ENCODE data around the gene PRRC1.

DNA sequence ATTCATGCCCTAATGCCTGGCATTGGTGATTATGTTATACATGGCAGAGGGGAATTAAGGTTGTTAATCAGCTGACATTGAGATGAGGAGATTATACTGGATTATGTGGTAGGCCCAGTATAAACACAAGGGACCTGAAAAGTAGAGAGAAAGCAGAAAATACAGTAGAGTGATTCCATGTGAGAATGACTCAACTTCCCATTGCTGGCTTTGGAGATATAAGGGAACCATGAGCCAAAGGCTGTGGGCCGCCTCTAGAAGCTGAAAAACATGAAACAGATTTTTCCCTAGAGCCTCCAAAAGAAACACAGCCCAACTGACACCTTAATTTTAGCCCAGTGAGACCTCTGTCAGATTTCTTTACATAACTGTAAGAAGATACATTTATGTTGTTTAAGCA lies 66.4 kb downstream of the PRRC1 start:
- TF ChIP-seq, protein P1, sequence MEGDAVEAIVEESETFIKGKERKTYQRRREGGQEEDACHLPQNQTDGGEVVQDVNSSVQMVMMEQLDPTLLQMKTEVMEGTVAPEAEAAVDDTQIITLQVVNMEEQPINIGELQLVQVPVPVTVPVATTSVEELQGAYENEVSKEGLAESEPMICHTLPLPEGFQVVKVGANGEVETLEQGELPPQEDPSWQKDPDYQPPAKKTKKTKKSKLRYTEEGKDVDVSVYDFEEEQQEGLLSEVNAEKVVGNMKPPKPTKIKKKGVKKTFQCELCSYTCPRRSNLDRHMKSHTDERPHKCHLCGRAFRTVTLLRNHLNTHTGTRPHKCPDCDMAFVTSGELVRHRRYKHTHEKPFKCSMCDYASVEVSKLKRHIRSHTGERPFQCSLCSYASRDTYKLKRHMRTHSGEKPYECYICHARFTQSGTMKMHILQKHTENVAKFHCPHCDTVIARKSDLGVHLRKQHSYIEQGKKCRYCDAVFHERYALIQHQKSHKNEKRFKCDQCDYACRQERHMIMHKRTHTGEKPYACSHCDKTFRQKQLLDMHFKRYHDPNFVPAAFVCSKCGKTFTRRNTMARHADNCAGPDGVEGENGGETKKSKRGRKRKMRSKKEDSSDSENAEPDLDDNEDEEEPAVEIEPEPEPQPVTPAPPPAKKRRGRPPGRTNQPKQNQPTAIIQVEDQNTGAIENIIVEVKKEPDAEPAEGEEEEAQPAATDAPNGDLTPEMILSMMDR (IDR thresholded peaks at IDR 0.05) = no peak
- TF ChIP-seq POLR2A (IDR thresholded peaks at IDR 0.05) = no peak
